ENCODE measurements around the gene COL6A1. TPM values are rescaled to one million over a fixed set of nuclear protein-coding genes. Genes with fewer than 3 reads are reported as not detected.

Gene COL6A1
- total and polyA plus RNA-seq, 5 donors from 2014 or later, result 0.10 to 2.2 (median 0.78) TPM

GRCh38 chr21:45992301-45993209 is 11.0 kb downstream of the COL6A1 start:
- Histone ChIP-seq H3K27ac (ENCODE audit: insufficient read depth, low read length, poor library complexity, severe bottlenecking) (no peak overlapping the region), H3K4me1 (ENCODE audit: control insufficient read depth, insufficient read depth, low read length, poor library complexity, severe bottlenecking) (no peaks in the 10 kb centered on the region), H3K36me3 (ENCODE audit: control insufficient read depth, insufficient read depth, low read length) (no peaks in the 10 kb centered on the region), H3K9me3 (ENCODE audit: control insufficient read depth in 2 of 2, low read length in 2 of 2) (no peaks in the 10 kb centered on the region), H3K27me3 (ENCODE audit: control insufficient read depth, insufficient read depth, low read length) (no peaks in the 10 kb centered on the region), H3K4me3 (ENCODE audit: low read depth, low read length) (no peak overlapping the region)
- Mint-ChIP-seq H3K27me3 (no peaks in the 10 kb centered on the region), H3K9me3 (no peaks in the 10 kb centered on the region), H3K4me3 (no peak overlapping the region), H3K27ac (no peak overlapping the region), H3K36me3 (no peaks in the 10 kb centered on the region), H3K4me1 (no peaks in the 10 kb centered on the region)
- no peak for ATAC-seq (ENCODE audit: low read depth in 2 of 2)
- DNase-seq, result peak in 1 of 3 donors; percentile 0

GRCh38 chr21:45993210-45994085 is 11.9 kb downstream of the COL6A1 start:
- H3K4me1 Mint-ChIP-seq, result no peaks in the 10 kb centered on the region

GRCh38 chr21:45994086-45994661 is 12.6 kb downstream of the COL6A1 start:
- Histone ChIP-seq H3K4me1 (ENCODE audit: control insufficient read depth, insufficient read depth, low read length, poor library complexity, severe bottlenecking) (no peaks in the 10 kb centered on the region), H3K27me3 (ENCODE audit: control insufficient read depth, insufficient read depth, low read length) (no peaks in the 10 kb centered on the region), H3K36me3 (ENCODE audit: control insufficient read depth, insufficient read depth, low read length) (no peaks in the 10 kb centered on the region), H3K27ac (ENCODE audit: insufficient read depth, low read length, poor library complexity, severe bottlenecking) (no peak overlapping the region), H3K4me3 (ENCODE audit: low read depth, low read length) (no peak overlapping the region), H3K9me3 (ENCODE audit: control insufficient read depth in 2 of 2, low read length in 2 of 2) (no peaks in the 10 kb centered on the region)
- Mint-ChIP-seq H3K4me3 (no peak overlapping the region), H3K9me3 (no peaks in the 10 kb centered on the region), H3K27me3 (no peaks in the 10 kb centered on the region), H3K27ac (no peak overlapping the region), H3K36me3 (no peaks in the 10 kb centered on the region), H3K4me1 (no peaks in the 10 kb centered on the region)
- DNase-seq (peak in 1 of 3 donors; percentile 1), ATAC-seq (ENCODE audit: low read depth in 2 of 2) (no peak)

More at GRCh38 chr21:45993210-45994085, 11.9 kb downstream of the COL6A1 start:
- Mint-ChIP-seq H3K4me3 (no peak overlapping the region), H3K27ac (no peak overlapping the region), H3K36me3 (no peaks in the 10 kb centered on the region), H3K9me3 (no peaks in the 10 kb centered on the region), H3K27me3 (no peaks in the 10 kb centered on the region)
- Histone ChIP-seq H3K9me3 (ENCODE audit: control insufficient read depth in 2 of 2, low read length in 2 of 2) (no peaks in the 10 kb centered on the region), H3K36me3 (ENCODE audit: control insufficient read depth, insufficient read depth, low read length) (no peaks in the 10 kb centered on the region), H3K4me1 (ENCODE audit: control insufficient read depth, insufficient read depth, low read length, poor library complexity, severe bottlenecking) (no peaks in the 10 kb centered on the region), H3K4me3 (ENCODE audit: low read depth, low read length) (no peak overlapping the region), H3K27me3 (ENCODE audit: control insufficient read depth, insufficient read depth, low read length) (no peaks in the 10 kb centered on the region), H3K27ac (ENCODE audit: insufficient read depth, low read length, poor library complexity, severe bottlenecking) (no peak overlapping the region)
- DNase-seq (peak in 1 of 3 donors; percentile 0), ATAC-seq (ENCODE audit: low read depth in 2 of 2) (no peak)

- H3K36me3 Mint-ChIP-seq, result no peaks in the 10 kb centered on the region
- no peaks in the 10 kb centered on the region for H3K27me3 ChIP-seq (ENCODE audit: control insufficient read depth, insufficient read depth, low read length)
Measured at GRCh38 chr21:45994759-45995685, 13.5 kb downstream of the COL6A1 start.

GRCh38 chr21:45995686-45996179 is 14.2 kb downstream of the COL6A1 start:
- no peaks in the 10 kb centered on the region for H3K36me3 ChIP-seq (ENCODE audit: control insufficient read depth, insufficient read depth, low read length)
- no peaks in the 10 kb centered on the region for H3K9me3 Mint-ChIP-seq
- peak in 1 of 3 donors; percentile 0 for DNase-seq
- H3K27ac ChIP-seq (ENCODE audit: insufficient read depth, low read length, poor library complexity, severe bottlenecking), result no peak overlapping the region
- no peak overlapping the region for H3K4me3 ChIP-seq (ENCODE audit: low read depth, low read length)
- ATAC-seq (ENCODE audit: low read depth in 2 of 2), result no peak
- no peak overlapping the region for H3K4me3 Mint-ChIP-seq
- H3K9me3 ChIP-seq (ENCODE audit: control insufficient read depth in 2 of 2, low read length in 2 of 2), result no peaks in the 10 kb centered on the region
- H3K27me3 ChIP-seq (ENCODE audit: control insufficient read depth, insufficient read depth, low read length), result no peaks in the 10 kb centered on the region
- H3K27ac Mint-ChIP-seq, result no peak overlapping the region
- no peaks in the 10 kb centered on the region for H3K4me1 ChIP-seq (ENCODE audit: control insufficient read depth, insufficient read depth, low read length, poor library complexity, severe bottlenecking)
- no peaks in the 10 kb centered on the region for H3K4me1 Mint-ChIP-seq
- H3K36me3 Mint-ChIP-seq, result no peaks in the 10 kb centered on the region
- H3K27me3 Mint-ChIP-seq, result no peaks in the 10 kb centered on the region

More at GRCh38 chr21:45994759-45995685, 13.5 kb downstream of the COL6A1 start:
- H3K9me3 ChIP-seq (ENCODE audit: control insufficient read depth in 2 of 2, low read length in 2 of 2), result no peaks in the 10 kb centered on the region
- no peaks in the 10 kb centered on the region for H3K4me1 ChIP-seq (ENCODE audit: control insufficient read depth, insufficient read depth, low read length, poor library complexity, severe bottlenecking)
- no peak overlapping the region for H3K27ac ChIP-seq (ENCODE audit: insufficient read depth, low read length, poor library complexity, severe bottlenecking)
- H3K36me3 ChIP-seq (ENCODE audit: control insufficient read depth, insufficient read depth, low read length), result no peaks in the 10 kb centered on the region
- no peak overlapping the region for H3K4me3 ChIP-seq (ENCODE audit: low read depth, low read length)
- Mint-ChIP-seq H3K27me3 (no peaks in the 10 kb centered on the region), H3K4me1 (no peaks in the 10 kb centered on the region), H3K4me3 (no peak overlapping the region), H3K9me3 (no peaks in the 10 kb centered on the region), H3K27ac (no peak overlapping the region)
- DNase-seq (peak in 1 of 3 donors; percentile 0), ATAC-seq (ENCODE audit: low read depth in 2 of 2) (no peak)

- Mint-ChIP-seq H3K36me3 (no peaks in the 10 kb centered on the region), H3K4me3 (no peak overlapping the region), H3K9me3 (no peaks in the 10 kb centered on the region), H3K27me3 (no peaks in the 10 kb centered on the region), H3K4me1 (no peaks in the 10 kb centered on the region), H3K27ac (no peak overlapping the region)
- no peaks in the 10 kb centered on the region for H3K27me3 ChIP-seq (ENCODE audit: control insufficient read depth, insufficient read depth, low read length)
- no peak overlapping the region for H3K4me3 ChIP-seq (ENCODE audit: low read depth, low read length)
- H3K27ac ChIP-seq (ENCODE audit: insufficient read depth, low read length, poor library complexity, severe bottlenecking), result no peak overlapping the region
- DNase-seq, result peak in 1 of 3 donors; percentile 0
- no peaks in the 10 kb centered on the region for H3K9me3 ChIP-seq (ENCODE audit: control insufficient read depth in 2 of 2, low read length in 2 of 2)
- no peaks in the 10 kb centered on the region for H3K36me3 ChIP-seq (ENCODE audit: control insufficient read depth, insufficient read depth, low read length)
- no peak for ATAC-seq (ENCODE audit: low read depth in 2 of 2)
- H3K4me1 ChIP-seq (ENCODE audit: control insufficient read depth, insufficient read depth, low read length, poor library complexity, severe bottlenecking), result no peaks in the 10 kb centered on the region
Measured at GRCh38 chr21:45996311-45997204, 15.0 kb downstream of the COL6A1 start.
